HG03025 (cell line): ENCODE measurements around the gene CORO1C.
A peak's percentile ranks its signal among the peaks of the same experiment; 100 is the strongest.
"Not testable (repeated sequence)": the region's sequence is repeated elsewhere in the genome, so short reads cannot be mapped to it uniquely, and the experiment has no call there.

Source experiments
- ATAC-seq: cut with Tn5 transposase; IDR thresholded peaks from one replicate; pipeline ENCODE4 v1.9.1; 2021; ENCODE audit warnings: mild to moderate bottlenecking, moderate library complexity; ENCODE audit not compliant: unreplicated experiment, low FRiP score

Gene CORO1C

DNA sequence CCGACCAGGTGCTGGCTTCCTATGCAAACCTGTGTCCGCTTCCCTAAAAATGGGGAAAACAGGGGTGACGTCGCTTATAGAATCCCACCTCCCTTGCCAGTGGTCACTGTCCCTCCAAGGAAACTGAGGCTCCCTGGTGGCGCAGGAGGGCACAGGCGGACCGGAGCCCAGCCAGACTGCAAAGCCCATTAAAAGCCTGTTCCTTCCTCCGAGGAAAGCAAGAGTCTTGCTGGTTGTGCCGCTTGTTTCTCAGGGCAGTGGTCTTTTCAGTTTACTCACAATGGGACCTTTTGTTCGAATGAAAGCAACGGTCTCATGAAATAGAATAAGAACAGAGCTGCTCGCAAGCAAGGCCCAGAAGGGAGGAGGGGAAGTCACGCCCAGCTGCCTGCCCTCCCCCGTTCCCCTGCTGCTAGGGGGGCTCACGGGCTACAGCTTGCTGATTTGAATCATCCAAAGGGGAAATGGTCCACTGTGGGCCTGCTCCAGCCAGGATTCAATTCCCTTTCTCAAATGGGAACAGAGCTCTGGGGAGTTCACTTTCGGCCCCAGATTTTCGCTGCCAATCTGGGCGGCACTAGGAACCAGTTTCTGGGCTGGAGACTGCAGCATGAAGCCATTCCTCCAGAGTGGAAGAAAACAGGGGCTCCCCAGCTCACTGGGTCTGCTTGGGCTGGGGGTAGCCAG lies 93.0 kb downstream of the CORO1C start:
- ATAC-seq = no peak

GRCh38 chr12:108637222-108637971 lies 93.9 kb downstream of the CORO1C start:
- ATAC-seq = no peak

DNA sequence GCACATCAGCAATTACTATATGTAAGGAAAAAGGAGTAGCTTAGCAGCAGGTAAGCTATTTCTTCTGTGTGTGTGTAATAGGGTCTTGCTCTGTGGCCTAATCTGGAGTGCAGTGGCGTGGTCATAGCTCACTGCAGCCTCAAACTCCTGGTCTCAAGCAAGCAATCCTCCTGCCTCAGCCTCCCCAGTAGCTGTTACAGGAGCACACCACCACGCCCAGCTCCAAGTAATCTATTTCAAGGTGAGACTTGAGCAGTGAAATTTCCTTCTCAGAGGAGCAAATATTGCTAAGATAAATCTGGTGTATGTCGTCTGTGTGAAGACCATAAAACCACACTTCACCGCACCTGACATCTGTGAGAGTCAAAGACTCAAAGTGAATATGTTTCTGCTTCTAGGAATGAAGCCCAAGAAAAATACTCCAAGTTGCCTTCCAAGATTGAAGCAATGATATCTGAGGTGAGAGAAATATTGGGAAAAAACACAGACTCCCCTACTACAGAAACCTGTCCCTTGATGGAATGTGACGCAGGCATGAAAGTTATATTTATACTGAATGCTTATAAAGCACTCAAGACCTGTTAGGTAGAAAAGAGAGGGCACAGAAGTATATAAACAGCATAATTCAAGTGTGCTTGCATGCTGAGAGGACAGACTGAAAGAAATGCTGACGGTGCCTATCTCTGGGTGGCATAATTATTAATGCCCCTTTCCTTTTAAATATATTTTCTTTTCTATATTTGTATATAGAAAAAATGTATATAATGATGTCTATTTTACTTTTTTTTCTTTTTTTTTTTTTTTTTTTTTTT lies 95.1 kb downstream of the CORO1C start:
- peak; percentile 4 for ATAC-seq

GRCh38 chr12:108635201-108635996 lies 95.9 kb downstream of the CORO1C start:
- peak; percentile 41 for ATAC-seq

- ATAC-seq = no peak
These were observed 97.0 kb downstream of the CORO1C start for GRCh38 chr12:108634341-108634751.

DNA sequence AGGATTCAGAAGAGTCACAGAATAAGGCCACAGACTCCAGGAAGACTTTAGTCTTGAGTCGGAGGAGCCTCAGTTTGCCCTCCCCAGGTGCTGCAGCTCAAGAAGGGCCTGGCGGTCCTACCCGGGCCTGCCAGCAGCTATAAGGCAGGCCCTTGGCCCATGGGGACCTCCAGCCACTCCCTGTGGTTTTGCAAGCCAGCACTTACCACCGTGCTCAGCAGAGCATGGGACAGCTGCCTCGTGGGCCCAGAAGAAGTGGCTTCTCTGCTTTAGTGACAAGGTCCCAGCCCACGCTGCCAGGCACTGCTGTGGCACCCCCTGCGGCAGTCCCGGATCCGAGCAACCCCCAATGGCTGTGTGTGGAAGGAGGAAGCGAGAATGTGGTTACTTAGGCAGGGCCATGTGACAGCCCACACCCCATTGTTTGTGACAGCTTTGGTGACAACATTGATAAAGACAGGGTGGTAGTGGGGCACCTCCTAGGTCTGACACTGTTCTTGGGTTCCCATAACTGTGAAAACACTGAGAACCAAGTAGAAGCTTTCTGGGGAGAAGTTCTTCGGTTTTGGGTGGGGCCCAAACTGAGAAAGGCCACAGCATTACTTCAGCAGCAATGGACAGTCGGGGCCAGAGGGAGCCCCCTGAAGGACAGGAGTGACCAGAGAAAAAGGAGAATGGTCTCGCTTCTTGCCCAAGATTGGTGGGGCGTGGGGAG lies 97.6 kb downstream of the CORO1C start, which contains the start of gene SELPLG:
Gene SELPLG (minus strand): TSS at position 361 of the 715 bp plus-strand sequence. CDS start 9,587 bp downstream, outside the sequence.
- peak; percentile 48 for ATAC-seq

GRCh38 chr12:108633081-108633533 lies 98.2 kb downstream of the CORO1C start:
- no peak for ATAC-seq

DNA sequence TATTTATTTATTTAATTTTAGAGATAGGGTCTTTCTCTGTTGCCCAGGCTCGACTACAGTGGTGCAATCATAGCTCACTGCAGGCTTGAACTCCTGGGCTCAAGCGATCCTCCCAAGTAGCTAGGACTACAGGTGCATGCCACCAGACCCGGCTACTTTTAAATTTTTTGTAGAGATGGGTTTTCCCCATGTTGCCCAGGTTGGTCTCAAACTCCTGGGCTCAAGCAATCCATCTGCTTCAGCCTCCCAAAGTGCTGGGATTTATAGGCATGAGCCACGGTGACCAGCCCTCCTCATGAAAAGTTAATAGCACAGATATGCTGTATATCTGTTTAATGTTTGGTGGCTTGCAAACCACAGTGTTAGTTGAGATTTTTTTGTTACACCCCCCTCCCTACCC lies 100.1 kb downstream of the CORO1C start:
- not testable (repeated sequence) for ATAC-seq

GRCh38 chr12:108630481-108631207 lies 100.7 kb downstream of the CORO1C start:
- no peak for ATAC-seq

DNA sequence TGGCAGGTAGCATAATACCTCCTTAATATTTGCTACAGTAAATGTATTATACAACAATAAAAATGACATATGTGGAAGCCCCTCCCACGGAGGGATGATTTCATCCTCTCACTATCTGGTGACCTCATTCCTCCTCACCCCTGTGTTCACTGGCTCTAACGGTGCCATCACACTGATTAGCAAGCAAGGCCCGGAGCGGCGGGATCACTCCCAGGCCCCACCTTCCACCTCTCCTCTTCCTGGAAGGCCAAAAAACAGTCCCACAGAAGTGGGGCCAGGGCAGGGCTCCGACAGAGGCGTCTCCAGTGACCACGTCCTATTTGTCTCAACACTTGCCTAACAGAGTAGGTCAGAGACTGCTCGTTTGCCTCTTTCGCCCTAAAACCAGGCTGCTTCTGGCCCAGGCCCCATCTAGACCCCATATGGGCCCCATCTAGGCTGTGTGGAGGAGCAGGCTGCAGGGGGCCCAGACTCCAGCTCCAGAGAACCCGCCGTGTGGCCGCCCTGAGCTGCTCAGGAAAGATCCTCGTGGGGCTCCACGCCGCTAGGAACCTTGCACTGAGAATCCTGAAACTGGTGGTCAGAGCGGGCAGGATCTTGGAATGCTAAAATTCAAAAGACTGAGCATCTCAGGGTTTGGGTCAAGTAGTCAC lies 101.4 kb downstream of the CORO1C start:
- ATAC-seq = no peak

DNA sequence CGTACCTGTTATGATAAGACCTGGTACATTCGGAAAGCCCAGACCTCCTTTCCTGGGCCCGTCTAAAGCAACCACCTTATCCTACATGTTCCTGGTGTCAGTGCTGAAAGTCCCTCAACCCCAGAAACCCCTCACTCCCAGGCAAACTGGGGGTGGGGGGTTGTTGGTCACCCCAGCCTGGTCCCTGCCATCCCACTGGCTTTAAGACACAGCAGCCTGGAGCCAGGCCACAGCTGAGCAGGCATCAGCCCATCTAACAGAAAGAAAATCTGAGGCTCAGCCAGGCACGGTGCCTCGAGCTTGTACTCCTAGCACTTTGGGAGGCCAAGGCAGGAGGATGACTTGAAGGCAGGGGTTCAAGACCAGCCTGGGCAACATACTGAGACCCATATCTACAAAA lies 102.2 kb downstream of the CORO1C start:
- ATAC-seq = no peak

DNA sequence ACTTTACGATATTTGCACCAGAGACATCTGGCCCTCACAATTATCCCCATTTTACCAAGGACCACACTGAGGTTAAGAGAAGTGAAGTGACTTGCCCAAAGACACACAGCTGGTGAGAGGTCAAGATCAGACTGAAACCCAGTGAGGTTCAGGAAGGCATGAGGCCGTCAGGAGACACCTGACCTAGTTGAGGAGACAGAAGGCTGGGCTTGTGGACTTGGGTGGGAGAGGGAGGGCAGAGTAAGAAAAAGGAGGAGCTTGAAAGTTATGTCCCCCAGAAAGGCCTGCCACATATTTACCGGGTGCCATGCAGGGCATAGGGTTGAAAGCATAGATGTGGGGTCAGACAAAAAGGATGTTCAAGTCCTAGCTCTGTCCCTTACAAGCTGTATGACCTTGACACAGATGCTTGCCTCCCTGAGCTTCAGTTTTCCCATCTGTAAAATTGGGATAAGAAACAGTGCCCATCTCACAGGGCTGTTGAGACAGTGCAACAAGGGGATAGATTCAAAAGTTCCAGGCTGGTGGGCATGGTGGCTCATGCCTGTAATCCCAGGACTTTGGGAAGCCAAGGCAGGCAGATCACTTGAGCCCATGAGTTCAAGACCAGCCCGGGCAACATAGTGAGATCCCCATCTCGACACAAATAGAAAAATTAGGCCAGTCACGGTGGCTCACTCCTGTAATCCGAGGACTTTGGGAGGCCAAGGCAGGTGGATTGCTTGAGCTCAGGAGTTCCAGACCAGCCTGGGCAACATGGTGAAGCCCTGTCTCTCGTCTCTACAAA lies 104.0 kb downstream of the CORO1C start:
- ATAC-seq = no peak

GRCh38 chr12:108625228-108625627 lies 106.1 kb downstream of the CORO1C start:
- ATAC-seq = no peak

DNA sequence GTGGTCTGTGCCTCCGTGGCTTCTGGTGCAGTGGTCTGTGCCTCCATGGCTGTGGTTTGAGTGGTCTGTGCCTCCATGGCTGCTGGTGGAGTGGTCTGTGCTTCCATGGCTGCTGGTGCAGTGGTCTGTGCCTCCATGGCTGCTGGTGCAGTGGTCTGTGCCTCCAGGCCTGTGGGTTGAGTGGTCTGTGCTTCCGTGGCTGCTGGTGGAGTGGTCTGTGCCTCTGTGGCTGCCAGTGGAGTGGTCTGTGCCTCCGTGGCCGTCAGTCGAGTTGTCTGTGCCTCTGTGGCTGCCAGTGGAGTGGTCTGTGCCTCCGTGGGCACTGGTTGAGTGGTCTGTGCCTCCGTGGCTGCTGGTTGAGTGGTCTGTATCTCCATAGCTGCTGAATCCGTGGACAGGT lies 107.7 kb downstream of the CORO1C start:
- ATAC-seq = no peak

DNA sequence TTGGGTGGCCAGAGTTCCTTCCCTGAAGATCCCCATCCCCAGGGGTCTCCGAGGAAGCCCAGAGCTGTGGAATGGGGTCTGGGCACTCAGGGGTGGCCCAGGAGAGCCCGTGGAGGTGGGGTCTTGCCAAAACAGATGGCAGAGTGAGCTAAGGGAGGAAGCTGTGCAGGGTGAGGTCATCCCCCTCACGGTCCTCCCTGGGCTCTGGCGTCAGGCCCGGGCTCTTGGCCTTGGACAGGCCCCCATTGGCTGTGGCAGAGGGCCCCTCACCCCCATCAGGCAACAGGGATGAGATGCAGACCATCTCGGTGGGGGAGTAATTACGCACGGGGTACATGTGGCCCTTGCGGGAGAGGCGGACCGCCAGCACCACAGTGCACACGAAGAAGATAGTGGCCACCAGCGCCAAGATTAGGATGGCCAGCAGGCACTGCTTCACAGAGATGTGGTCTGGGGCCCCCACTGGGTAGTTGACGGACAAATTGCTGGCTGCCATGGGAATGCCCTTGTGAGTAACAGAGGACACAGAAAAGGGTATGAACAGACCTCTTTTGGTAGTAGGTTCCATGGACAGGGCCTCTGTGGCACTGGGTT lies 108.3 kb downstream of the CORO1C start:
- no peak for ATAC-seq

GRCh38 chr12:108622421-108622820 lies 108.9 kb downstream of the CORO1C start:
- ATAC-seq = no peak

GRCh38 chr12:108621161-108621560 lies 110.2 kb downstream of the CORO1C start:
- ATAC-seq = no peak
